ENCODE results near the gene EIF3L. TPM values are rescaled to one million over a fixed set of nuclear protein-coding genes. Genes with fewer than 3 reads are reported as not detected.
"Not testable (repeated sequence)": the region's sequence is repeated elsewhere in the genome, so short reads cannot be mapped to it uniquely, and the experiment has no call there.

Gene EIF3L
- polyA plus RNA-seq (2013, experiment 1 of 2; ENCODE audit: insufficient read length) = 389 TPM
- 522 TPM for polyA plus RNA-seq (2013, experiment 2 of 2; ENCODE audit: insufficient read length)

DNA sequence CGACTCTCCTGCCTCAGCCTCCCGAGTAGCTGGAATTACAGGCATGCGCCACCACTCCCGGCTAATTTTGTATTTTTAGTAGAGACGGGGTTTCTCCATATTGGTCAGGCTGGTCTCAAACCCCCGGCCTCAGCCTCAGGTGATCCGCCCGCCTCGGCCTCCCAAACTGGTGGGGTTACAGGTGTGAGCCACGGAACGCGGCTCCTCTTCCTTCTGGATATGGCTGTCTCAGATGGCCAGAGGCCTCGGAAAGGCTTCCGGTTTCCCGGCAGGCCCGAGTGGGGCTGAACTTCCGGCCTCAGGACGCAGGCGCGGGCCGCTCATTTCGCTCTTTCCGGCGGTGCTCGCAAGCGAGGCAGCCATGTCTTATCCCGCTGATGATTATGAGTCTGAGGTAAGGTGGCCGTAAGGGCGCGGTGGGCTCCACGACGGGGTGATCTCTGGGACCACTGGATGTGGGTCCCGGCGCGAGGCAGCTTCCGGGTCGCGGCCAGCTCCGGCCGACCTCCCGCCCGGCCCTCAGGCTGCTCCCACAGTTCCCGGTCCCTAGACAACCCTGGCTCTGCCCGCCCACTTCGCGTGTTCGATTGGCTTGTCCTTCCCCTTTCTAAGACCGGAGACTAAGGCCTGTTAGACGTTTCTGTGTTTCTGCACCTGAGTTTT lies at the start of gene EIF3L:
EIF3L (plus strand) TSS at position 331 of the 663 bp plus-strand sequence; CDS start at position 362, 31 bp downstream.
- DNase-seq = peak; percentile 89

DNA sequence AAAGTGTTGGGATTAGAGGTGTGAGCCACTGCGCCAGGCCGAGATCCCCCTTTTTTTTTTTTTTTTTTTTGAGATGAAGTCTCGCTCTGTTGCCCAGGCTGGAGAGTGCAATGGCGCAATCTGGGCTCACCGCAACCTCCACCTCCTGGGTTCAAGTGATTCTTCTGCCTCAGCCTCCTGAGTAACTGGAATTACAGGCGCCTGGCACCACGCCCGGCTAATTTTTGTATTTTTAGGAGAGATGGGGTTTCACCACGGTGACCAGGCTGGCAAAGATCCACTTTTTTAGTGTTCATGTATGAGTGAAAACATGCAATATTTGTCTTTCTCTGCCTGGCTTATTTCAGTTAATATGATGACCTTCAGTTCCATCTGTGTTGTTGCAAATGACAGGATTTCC lies 49.2 kb upstream of the EIF3L start:
- not testable (repeated sequence) for DNase-seq

DNA sequence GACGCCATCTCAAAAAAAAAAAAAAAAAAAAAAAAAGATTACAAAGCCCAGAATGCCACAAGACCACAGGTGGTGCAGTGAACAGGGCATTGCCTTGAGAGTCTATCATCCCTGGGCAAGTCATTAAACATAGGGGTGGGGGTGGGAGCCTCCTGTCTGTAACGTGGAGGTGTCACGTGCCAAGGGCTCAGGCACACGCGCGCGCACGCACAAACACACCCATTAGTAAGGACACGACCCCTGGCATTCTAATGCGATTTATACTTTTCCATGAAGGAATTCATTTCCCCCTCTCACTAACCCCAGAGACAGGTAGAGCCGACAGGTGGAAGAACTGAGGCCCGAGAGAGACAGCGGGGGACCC lies 47.3 kb upstream of the EIF3L start:
- no peak for DNase-seq

GRCh38 chr22:37802310-37803194 lies 46.7 kb upstream of the EIF3L start:
- peak; percentile 50 for DNase-seq

DNA sequence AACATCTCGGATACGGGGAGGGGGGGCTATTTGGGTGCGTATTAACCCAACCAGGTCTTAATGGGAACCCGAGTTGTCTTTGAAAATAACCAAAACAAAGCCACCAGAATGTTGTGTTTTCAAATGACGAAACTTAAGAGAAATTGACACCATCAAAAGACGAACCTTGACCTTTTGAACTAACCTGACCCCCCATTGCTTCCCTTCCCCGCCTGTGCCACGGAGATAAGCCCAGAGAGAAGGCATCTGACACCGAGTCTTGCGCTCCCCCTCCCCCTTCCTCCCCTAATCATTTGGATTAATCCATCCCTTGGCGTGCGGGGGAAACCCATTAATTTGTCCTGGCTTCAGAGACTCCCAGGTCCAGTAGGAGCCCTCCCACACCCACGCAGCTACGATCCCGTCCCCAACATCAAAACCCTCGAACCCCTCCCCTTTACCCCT lies 46.0 kb upstream of the EIF3L start:
- DNase-seq = no peak

DNA sequence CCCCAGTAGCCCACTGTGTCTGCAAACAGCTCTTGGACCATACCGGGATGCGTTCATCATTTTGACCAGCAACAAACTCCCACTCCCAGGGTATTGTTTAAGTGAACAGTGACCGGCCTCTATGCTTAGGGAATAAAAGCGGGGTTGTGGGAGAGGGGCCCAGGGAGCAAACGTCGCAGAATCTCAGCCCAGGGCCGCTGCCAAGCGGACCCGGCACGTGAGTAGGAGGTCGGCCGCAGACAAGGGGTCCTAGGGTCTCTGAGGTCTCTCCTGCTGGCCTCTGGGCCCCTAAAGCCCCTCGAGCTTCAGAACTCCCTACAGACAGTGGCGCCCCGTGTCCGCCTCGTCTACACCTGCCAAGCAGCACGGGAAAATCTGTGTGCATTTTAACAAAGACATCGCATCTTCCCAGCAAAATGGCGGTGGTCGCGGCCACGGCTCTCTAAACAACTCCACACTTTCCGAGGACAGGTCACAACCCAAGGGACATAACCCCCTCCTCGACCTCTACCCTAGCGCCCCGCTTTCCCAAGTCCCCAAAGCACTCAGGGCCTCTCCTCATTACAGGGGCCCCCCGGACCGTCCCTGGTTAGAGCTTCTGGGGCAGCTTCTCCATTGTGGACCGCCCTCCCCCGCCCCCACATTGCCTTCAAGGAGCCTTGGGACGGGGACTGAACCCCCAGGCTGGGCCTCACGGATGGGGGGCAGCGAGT lies 45.4 kb upstream of the EIF3L start:
- DNase-seq = no peak

DNA sequence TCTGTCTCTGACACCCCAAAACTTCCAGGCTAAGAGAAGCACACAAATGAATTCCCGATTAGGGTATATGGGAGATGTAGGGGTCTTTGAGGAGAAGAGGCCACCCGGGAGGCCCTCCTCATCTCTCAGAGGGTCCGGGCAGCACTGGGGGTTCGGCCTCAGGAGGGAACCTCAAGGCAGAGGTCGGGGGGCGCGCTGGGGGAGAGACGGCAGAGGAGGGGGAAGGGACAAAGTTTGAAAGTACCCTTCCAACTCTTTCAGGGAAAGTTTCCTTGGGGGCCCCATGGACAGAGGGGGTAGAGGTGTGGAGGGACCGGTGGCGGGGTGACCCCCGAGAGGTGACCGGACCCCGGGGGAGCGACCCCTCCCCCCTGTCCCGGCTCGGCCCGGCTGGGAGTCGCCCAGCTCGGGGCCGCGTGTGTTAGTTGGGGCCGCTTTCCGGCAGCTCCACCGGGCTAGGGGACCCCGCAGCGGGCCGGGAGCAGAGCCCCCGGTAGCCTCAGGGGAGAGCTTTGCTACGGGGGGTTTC lies 44.8 kb upstream of the EIF3L start:
- DNase-seq = no peak

DNA sequence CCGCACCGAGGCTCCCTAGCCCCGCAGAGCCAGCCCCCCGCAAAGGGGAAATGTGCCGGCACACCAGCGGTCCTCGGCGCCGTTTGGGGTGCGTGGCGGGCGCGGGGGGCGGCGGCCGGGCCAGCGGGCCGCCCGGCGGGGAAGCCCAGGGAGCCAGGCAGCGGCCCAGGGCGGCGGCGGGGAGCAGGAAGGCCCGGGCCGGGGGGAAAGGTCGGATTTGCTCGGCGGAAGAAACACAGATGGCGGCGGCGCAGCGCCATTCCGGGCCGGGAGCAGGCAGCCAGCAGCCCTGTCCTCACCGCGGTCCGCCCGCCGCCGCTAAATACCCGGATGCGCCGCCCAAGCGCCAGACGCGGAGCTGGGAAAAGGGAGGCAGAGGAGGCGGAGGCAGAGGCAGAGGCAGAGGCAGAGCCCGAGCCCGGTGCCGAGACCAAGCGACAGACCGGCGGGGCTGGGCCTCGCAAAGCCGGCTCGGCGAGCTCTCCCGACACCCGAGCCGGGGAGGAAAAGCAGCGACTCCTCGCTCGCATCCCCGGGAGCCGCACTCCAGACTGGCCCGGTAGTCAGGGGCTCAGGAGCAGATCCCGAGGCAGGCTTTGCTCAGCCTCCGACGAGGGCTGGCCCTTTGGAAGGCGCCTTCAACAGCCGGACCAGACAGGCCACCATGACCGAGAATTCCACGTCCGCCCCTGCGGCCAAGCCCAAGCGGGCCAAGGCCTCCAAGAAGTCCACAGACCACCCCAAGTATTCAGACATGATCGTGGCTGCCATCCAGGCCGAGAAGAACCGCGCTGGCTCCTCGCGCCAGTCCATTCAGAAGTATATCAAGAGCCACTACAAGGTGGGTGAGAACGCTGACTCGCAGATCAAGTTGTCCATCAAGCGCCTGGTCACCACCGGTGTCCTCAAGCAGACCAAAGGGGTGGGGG lies 44.1 kb upstream of the EIF3L start:
- peak; percentile 84 for DNase-seq

DNA sequence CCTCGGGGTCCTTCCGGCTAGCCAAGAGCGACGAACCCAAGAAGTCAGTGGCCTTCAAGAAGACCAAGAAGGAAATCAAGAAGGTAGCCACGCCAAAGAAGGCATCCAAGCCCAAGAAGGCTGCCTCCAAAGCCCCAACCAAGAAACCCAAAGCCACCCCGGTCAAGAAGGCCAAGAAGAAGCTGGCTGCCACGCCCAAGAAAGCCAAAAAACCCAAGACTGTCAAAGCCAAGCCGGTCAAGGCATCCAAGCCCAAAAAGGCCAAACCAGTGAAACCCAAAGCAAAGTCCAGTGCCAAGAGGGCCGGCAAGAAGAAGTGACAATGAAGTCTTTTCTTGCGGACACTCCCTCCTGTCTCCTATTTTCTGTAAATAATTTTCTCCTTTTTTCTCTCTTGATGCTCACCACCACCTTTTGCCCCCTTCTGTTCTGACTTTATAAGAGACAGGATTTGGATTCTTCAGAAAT lies 43.4 kb upstream of the EIF3L start:
- DNase-seq = no peak

DNA sequence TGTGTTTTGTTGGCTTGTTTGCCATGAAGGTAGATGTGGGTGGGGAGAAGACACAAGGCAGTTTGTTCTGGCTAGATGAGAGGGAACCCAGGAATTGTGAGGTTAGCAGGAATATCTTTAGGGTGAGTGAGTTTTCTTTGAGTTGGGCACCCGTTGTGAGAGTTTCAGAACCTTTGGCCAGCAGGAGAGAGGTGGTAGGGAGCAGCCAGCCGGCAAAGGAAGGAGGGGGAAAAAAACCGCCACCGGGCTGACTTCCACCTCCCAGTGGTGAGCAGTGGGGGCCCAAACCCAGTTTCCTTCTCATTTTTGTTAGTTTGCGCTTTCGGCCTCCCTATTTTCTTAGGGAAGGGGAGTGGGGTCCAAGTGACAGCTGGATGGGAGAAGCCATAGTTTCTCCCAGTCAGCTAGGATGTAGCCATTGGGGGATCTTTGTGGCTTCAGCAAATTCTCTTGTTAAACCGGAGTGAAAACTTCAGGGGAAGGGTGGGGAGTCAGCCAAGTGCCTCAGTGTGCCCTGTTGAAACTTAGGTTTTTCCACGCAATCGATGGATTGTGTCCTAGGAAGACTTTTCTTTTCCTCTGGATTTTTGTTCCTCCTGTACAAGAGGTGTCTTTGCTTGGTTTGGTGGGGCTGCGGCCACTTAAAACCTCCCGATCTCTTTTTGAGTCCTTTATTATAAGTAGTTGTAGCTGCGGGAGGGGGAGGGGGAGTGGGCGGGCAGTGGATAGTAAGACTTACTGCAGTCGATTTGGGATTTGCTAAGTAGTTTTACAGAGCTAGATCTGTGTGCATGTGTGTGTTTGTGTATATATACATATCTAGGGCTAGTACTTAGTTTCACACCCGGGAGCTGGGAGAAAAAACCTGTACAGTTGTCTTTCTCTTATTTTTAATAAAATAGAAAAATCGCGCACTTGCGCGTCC lies 42.5 kb upstream of the EIF3L start:
- DNase-seq = peak; percentile 59

GRCh38 chr22:37807410-37808293 lies 41.6 kb upstream of the EIF3L start, which contains the start of gene GCAT:
Gene GCAT (plus strand): TSS chr22:37807934. CDS start chr22:37807968, 34 bp downstream.
- DNase-seq = peak; percentile 95

DNA sequence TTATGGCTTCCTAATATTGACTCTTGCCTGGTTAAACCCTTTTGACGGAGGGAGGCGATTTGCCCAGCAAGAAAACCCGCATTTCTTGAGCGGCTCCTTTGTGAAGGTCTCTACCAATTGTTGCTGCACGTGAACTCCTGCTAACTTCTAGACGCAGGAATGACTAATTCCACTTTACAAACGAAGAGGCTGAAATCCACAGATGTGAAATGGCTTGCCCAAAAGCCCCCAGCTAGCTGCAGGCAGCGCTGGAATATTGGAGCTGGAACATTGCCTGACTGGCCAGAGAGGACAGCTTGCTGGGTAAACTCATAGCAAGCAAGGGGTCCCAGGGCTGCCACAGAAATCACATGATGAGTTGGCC lies 40.9 kb upstream of the EIF3L start:
- peak; percentile 26 for DNase-seq

- DNase-seq = no peak
These were observed 39.4 kb upstream of the EIF3L start for GRCh38 chr22:37809672-37810333.

GRCh38 chr22:37811867-37812266 lies 37.4 kb upstream of the EIF3L start:
- DNase-seq = no peak

GRCh38 chr22:37812869-37813678 lies 36.1 kb upstream of the EIF3L start:
- no peak for DNase-seq

GRCh38 chr22:37815593-37815992 lies 33.6 kb upstream of the EIF3L start:
- no peak for DNase-seq

DNA sequence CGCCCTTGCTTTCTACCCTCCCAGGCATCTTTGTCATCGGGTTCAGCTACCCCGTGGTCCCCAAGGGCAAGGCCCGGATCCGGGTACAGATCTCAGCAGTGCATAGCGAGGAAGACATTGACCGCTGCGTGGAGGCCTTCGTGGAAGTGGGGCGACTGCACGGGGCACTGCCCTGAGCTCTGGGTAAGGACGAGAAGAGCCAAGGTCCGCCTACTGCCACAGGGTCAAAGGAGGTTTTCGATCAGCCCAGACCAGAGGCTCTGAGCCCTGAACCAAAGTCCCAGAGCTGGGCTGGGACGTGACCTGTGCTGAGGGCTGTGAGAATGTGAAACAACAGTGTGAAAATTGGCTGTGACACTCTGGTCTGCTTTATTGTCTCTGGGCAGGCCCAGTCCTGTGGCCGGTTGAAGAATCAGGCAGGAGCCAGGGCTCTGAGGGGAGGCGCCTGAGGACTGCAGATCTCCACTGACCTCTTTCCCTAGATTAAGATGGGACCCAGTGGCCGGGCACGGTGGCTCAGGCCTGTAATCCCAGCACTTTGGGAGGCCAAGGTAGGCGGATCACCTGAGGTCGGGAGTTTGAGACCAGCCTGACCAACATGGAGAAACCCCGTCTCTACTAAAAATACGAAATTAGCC lies 32.6 kb upstream of the EIF3L start:
- DNase-seq = no peak

Measured in fibroblast of skin of back (primary cell).